ENCODE results near the gene SRPRB.

The SRPRB gene

DNA sequence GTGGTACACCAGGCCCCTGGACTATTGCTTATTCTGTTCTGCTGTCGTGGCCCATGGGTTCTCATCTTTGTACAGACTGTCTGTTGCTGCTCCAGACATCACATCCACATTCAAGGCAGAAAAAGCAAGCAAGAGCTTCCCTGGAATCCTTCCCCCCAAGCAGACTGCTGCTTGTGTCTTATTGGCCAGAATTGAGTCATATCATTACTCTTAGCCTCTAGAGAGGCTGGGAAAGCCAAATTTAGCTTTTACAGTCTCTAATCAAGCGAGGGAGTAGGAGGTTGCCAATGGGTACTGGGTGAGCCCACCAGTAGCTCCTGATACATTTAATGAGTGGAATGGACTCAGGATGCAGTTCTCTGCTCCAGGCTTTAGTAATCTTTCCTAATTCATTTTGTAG, 50.7 kb downstream of the SRPRB start:
- in situ Hi-C loops (cut with MboI; ENCODE audit: low pct_unique_long_range_greater_than_20kb, low sequenced_read_pairs): no loop called here
- DNase-seq: no peak

DNA sequence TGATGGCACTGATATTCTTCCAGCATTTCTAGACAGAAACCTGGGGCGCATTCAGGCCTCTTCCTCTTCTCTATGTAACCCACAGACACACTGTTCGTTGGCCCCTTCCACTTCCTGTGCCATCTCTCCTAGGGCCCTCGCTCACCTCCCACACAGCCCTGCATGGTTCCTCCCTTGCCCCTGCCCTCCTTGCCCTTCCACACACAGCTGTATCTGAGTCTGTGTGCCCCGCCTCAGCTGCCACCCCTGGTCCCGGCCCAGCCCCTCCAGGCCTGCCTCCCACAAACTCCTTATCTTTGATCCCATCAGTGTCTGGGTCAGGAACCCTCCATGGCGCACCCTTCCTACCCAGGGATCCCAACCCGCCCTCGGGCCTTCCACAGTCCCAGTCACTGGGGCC, 52.2 kb downstream of the SRPRB start:
- in situ Hi-C loops (cut with MboI; ENCODE audit: low pct_unique_long_range_greater_than_20kb, low sequenced_read_pairs): no loop called here

DNA sequence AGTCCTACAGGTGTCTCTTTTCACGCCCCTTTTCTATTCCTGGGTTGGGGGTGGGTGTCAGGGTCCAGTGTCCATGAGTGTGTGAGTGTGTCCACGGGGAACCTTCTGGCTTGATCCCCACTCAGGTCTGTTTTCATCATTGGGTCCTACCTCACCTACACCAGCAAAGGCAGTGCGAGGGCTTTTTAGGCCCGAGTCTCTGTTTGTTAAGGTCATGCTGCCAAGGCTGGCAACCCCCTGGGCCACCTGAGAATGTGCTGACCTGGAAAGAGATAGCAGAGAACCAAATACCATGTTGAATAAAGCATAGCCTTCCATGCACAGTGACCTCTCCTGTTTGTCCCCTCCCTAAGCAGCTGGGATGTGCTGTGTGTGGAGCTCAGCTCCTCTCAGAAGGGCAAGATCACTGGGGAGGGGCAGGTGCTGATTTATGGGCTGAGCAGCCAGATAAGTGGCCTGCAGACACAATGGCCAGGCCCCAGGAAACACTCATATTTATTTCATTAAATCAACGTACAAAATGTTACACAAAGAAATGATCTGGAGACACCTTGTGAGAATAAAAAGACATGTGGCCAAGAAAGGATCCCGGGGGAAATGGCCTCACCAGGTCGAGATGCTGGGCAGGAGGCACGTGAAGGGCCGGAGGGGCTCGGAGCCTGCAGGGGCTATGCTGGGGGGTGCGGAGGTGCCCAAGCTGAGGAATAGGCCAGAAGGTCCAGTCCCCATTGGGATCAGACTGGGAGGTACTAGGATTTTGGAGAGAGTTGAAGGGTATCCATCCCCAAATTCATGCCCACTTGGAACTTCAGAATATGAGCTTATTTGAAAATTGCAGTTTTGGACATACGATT, 54.0 kb downstream of the SRPRB start:
- in situ Hi-C loops (cut with MboI; ENCODE audit: low pct_unique_long_range_greater_than_20kb, low sequenced_read_pairs): no loop called here
- no peak for DNase-seq

More for the DNA sequence above, 52.2 kb downstream of the SRPRB start:
- DNase-seq: peak; percentile 84

DNA sequence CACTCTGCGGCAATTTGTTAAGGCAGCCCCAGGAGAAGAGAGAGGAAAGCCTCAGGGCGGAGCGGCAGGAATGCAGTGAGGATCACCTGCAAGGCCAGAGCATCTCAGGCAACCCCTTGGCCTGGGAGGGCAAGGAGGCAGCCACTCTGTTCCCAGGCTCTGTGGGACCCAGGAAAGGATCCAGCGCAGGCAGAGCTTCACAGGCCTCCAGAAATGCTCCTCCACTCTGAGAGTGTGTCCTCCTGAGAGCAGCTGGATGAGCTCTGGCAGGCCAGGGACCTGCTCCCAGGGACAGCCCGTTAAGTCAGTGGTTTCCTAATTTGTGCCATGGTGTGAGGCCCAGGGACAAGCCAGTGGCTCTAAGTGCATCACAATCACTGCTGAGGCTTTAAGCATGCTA, 54.9 kb downstream of the SRPRB start:
- DNase-seq: no peak

DNA sequence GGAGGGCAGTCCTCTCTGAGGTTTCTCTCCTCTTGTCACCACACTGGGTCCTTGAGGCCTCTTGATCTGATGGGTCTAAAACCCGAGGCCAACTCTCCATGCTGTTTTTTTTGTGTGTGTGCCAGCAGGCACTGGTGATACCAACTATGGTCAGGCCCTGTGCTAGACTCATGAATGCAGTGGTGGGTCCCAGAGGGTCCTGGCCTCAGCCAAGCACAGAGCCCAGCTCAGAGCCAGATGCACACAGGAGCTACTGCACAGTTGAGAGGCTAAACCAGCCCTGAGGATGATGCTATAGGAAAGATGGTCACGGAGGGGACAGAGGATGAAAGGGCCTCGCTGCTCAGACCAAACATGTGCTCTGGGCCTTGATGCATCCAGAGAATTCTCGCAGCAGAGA, 56.5 kb downstream of the SRPRB start:
- in situ Hi-C loops (cut with MboI; ENCODE audit: low pct_unique_long_range_greater_than_20kb, low sequenced_read_pairs): no loop called here
- no peak for DNase-seq

More for the DNA sequence above, 54.9 kb downstream of the SRPRB start:
- in situ Hi-C loops (cut with MboI; ENCODE audit: low pct_unique_long_range_greater_than_20kb, low sequenced_read_pairs): no loop called here

DNA sequence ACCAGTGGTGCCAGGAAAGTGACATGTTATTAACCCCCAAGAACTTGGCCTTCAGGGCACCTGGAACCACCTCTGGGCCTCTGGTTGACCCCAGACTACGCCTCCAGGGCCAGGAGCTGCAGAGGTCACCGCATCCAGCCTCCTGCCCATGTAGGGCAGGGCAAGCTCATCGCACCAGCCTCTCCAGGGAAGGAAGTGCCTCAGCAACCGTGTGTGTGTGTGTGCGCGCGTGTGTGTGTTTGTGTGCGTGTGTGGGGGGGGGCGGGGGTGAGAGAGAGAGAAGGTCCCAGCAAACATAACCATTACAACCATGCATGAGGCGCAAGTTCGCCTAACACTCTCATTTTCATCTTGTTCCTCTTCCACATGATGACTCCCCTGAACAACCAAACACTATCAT, 58.3 kb downstream of the SRPRB start:
- DNase-seq: peak; percentile 65
- in situ Hi-C loops (cut with MboI; ENCODE audit: low pct_unique_long_range_greater_than_20kb, low sequenced_read_pairs): no loop called here

DNA sequence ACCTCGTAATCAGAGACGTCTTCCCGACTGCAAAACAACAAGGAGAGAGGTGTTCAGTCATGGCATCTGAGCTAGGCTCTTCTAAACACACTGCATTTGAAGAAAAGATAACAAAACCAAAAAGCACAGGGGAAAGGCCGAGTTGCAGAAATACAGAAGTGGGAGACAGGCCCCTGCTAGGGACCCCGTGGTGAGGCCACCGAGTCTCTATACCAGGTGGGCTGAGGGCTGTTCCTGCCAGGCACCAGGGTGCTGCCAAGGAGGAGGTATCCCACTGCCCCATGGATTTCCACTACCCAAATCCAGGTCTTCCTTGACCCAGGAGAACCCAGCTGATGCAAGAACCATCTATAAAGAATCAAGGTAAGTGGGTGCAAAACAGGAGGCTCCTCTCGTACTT, 59.0 kb downstream of the SRPRB start:
- in situ Hi-C loops (cut with MboI; ENCODE audit: low pct_unique_long_range_greater_than_20kb, low sequenced_read_pairs): no loop called here
- DNase-seq: no peak

DNA sequence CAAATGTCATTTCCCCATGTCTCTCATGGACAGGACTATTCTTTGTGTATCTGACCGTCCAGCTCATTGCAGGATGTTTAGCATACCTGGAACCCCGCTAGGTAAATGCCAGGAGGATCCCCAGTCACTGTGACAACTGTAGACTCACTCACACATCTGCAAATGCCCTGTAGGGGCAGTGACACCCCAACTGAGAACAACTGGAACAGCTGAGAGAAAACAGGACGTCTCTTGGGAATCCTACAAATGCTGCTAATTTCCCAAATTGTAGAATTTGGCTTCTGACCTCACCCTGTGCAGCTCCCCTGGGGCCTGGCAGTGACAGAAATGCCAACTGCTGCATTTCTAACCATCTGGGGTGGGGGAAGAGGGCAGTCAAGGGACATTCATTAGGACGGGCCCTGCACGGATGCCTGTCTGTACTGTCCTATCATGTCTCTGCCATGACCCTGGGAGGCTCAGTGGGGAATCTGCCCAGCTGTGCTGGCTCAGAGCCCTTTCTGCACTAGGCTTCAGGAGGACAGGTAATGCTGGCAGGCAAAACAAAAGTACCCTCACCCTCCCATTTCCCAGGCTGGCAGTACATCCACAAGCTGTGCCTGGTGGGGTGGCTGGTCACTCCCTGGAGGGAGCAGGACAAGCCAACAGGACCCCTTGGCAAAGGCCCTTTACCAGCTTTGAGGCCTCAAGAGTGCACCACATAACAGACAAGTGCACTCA, 59.7 kb downstream of the SRPRB start:
- in situ Hi-C loops (cut with MboI; ENCODE audit: low pct_unique_long_range_greater_than_20kb, low sequenced_read_pairs): no loop called here
- DNase-seq: no peak

DNA sequence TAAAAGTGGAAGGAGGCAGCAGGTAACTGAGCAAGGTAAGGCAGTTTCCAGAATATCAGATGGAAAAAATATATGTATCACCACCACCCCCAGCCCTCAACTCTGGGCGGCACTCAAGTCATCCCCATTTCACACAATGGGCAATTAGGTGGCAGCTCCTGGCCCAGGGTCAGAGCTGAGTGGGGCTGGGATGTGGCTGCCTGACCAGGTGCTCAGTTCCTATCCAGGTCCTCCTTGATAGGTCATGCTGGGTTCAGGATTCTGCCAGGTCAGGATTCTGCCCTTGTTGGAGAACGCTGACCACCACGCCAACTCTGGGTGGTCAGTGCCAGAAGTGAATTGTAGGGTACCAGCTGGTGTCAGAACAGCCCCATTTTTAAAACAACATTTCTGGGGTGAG, 60.5 kb downstream of the SRPRB start:
- no peak for DNase-seq
- in situ Hi-C loops (cut with MboI; ENCODE audit: low pct_unique_long_range_greater_than_20kb, low sequenced_read_pairs): no loop called here

DNA sequence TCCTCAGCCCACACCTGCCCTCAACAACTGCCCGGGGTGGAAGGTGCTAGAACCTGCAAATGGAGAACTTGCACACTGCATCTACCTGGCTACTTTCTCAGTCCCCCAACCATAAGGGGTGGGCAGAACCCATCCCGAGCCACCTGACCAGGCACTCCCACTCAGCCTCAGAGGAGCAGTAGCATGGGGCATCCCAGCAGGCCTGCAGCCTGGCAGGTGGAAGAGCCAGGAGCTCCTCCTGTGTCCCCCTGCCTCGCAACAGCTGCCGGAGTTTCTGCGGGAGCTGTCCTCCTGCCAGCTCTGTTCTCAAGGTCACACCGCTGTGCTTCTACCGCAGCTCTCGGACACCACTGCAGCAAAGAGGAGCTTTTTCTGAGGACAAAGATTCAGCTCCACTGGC, 62.6 kb downstream of the SRPRB start:
- in situ Hi-C loops (cut with MboI; ENCODE audit: low pct_unique_long_range_greater_than_20kb, low sequenced_read_pairs): no loop called here
- DNase-seq: no peak

DNA sequence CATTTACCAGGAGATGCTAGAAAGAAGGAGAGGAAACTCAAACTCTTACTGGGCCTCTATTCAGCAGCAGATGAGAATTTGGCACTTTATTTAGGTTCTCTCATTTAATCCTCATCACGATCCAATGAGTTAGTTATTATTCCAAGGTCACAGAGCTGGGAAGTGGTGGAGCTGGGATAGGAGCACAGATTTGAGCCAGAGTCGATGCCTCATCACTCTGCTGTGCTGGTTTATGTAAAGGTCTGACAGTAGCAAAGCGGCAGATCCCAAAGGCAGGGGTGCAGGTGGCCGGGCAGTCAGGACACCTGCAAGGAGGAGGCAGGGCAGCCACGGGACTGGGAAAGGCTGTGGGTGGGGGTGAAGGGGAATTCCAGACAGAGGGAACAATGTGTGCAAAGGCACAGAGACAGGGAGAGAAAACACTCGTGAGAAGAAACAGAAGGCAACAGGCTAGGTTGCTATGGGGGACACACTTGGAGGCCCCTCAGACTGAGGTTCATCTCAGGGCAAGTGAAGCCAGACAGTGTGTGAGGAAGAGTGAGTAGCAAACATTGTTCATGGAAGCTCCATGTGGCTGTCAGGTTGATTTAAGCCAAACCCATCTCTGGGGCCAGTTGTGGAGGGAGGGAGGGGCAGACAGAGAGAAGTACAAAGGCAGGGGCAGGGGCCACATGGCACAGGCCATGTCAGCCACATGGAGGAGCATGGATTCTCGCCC, 63.3 kb downstream of the SRPRB start:
- no peak for DNase-seq

DNA sequence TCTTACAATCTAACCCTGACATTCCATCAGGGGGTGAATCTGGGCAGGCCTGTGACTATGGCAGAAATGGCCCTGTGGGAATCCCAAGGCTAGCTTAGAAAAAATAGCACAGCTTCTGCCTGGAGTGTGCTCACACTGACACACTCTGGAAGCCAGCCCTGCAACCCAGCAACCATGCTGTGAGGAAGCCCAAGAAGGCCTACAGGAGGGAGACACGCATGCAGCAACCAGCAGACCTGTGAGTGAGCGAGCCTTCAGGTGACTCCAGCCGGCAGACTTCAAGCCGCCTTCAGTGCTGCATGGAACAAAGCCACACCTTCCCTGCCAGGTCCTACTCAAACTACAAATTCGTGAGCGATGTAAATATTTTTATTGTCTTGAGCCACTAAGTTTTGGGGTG, 64.0 kb downstream of the SRPRB start:
- in situ Hi-C loops (cut with MboI; ENCODE audit: low pct_unique_long_range_greater_than_20kb, low sequenced_read_pairs): no loop called here
- no peak for DNase-seq

More for the DNA sequence above, 63.3 kb downstream of the SRPRB start:
- in situ Hi-C loops (cut with MboI; ENCODE audit: low pct_unique_long_range_greater_than_20kb, low sequenced_read_pairs): no loop called here

DNA sequence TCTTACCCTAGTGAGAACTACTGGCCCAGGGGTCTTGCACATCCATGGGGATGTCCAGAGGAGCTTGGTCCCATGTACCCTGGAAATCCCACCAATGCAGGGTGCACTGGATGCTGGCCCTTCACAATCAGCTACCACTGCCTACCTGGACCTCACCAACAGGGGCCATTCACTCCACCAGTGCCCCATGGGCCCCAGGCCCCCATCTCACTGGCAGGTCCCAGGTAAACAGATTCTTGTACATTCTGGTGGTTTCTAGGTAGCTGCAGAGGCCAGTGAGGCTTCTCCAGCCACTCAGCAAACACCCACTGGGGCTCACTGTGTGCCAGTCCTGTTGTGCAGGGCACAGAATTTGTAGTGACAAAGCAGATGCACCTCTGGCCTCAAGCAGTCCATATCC, 65.2 kb downstream of the SRPRB start:
- in situ Hi-C loops (cut with MboI; ENCODE audit: low pct_unique_long_range_greater_than_20kb, low sequenced_read_pairs): no loop called here
- no peak for DNase-seq

Measured in KBM-7 (cell line).